Upper lobe of right lung (tissue), 1 donor: ENCODE measurements around the gene SLC24A5. TPM values are rescaled to one million over a fixed set of nuclear protein-coding genes. Genes with fewer than 3 reads are reported as not detected.

Experiments used
- ATAC-seq: fragments of 200-7000 bp; cut with Tn5 transposase; one replicate; pipeline ENCODE4 v1.9.1; 2020; ENCODE audit warnings: mild to moderate bottlenecking, moderate library complexity
- DNase-seq: peaks from one replicate; pipeline ENCODE4 v3.0.0-alpha.2; 2020
- H3K27ac ChIP-seq: fragments of 200-600 bp; one replicate; pipeline ENCODE4 v1.8.0; 2022
- H3K27me3 ChIP-seq: fragments of 200-600 bp; one replicate; pipeline ENCODE4 v1.8.0; 2022; ENCODE audit warnings: mild to moderate bottlenecking
- H3K36me3 ChIP-seq: fragments of 200-600 bp; one replicate; pipeline ENCODE4 v1.8.0; 2022
- H3K4me1 ChIP-seq: fragments of 200-600 bp; one replicate; pipeline ENCODE4 v1.8.0; 2022
- H3K4me3 ChIP-seq: fragments of 200-600 bp; one replicate; pipeline ENCODE4 v1.8.0; 2022; ENCODE audit warnings: mild to moderate bottlenecking
- H3K9me3 ChIP-seq: fragments of 200-600 bp; one replicate; pipeline ENCODE4 v1.8.0; 2022
- CTCF ChIP-seq: fragments of 200-600 bp; IDR thresholded peaks from one replicate; pipeline ENCODE4 v1.8.0; 2022; ENCODE audit warnings: antibody characterized with exemption
- intact Hi-C: fragments of 100-400 bp; cut with DNase I; formaldehyde crosslinking; loops from one replicate; pipeline ENCODE4 v1.11.0; 2022
- total RNA-seq: library from RNA; stranded (reverse); fragmentation: NEBNext Ultra II Directional; extraction: Animal tissue kit (Norgen Biotek cat#: 25700); gene quantifications from one replicate; pipeline ENCODE4 v1.2.1, GENCODE V29; 2021
- donor health status: DM: no; HTN: yes; CAD: no; lungs with severe emphysema.

Gene SLC24A5
- total RNA-seq, 1 donor from 2014 or later: 0.84 TPM

GRCh38 chr15:48149858-48150257 is 29.1 kb downstream of the SLC24A5 start:
- H3K4me3 ChIP-seq: no peak overlapping the region
- peaks cover 5% of the 10 kb centered on the region for H3K36me3 ChIP-seq
- intact Hi-C loops: no loop called here
- H3K27ac ChIP-seq: no peak overlapping the region
- no peaks in the 10 kb centered on the region for H3K27me3 ChIP-seq
- no peaks in the 10 kb centered on the region for H3K4me1 ChIP-seq
- no peaks in the 10 kb centered on the region for H3K9me3 ChIP-seq
- ATAC-seq (no peak), DNase-seq (no peak)
- TF ChIP-seq CTCF: no peak

- TF ChIP-seq CTCF: no peak
- H3K27me3 ChIP-seq: no peaks in the 10 kb centered on the region
- ATAC-seq (no peak), DNase-seq (no peak)
- H3K27ac ChIP-seq: no peak overlapping the region
- H3K4me1 ChIP-seq: no peaks in the 10 kb centered on the region
- no peak overlapping the region for H3K4me3 ChIP-seq
- intact Hi-C loops: no loop called here
- peaks cover 5% of the 10 kb centered on the region for H3K36me3 ChIP-seq
- H3K9me3 ChIP-seq: no peaks in the 10 kb centered on the region
Observed at GRCh38 chr15:48153526-48153925, 32.7 kb downstream of the SLC24A5 start.

GRCh38 chr15:48168616-48169015 is 47.8 kb downstream of the SLC24A5 start:
- no peaks in the 10 kb centered on the region for H3K9me3 ChIP-seq
- no peaks in the 10 kb centered on the region for H3K36me3 ChIP-seq
- H3K4me3 ChIP-seq: no peak overlapping the region
- no peak for TF ChIP-seq CTCF
- no peaks in the 10 kb centered on the region for H3K4me1 ChIP-seq
- intact Hi-C loops: no loop called here
- DNase-seq (no peak), ATAC-seq (no peak)
- H3K27ac ChIP-seq: no peak overlapping the region
- no peaks in the 10 kb centered on the region for H3K27me3 ChIP-seq

GRCh38 chr15:48170981-48171380 is 50.2 kb downstream of the SLC24A5 start:
- no peaks in the 10 kb centered on the region for H3K4me1 ChIP-seq
- intact Hi-C loops: no loop called here
- no peaks in the 10 kb centered on the region for H3K27me3 ChIP-seq
- H3K36me3 ChIP-seq: no peaks in the 10 kb centered on the region
- DNase-seq: no peak
- no peak overlapping the region for H3K27ac ChIP-seq
- ATAC-seq: no peak
- H3K9me3 ChIP-seq: no peaks in the 10 kb centered on the region
- no peak overlapping the region for H3K4me3 ChIP-seq
- no peak for TF ChIP-seq CTCF

- Histone ChIP-seq H3K27ac (no peak overlapping the region), H3K4me1 (peaks cover 6% of the 10 kb centered on the region), H3K4me3 (no peak overlapping the region), H3K9me3 (no peaks in the 10 kb centered on the region), H3K27me3 (peaks cover 4% of the 10 kb centered on the region), H3K36me3 (no peaks in the 10 kb centered on the region)
- intact Hi-C loops: no loop called here
- no peak for TF ChIP-seq CTCF
- DNase-seq (no peak), ATAC-seq (no peak)
Observed at GRCh38 chr15:48175126-48175525, 54.3 kb downstream of the SLC24A5 start.

GRCh38 chr15:48176112-48176511 is 55.3 kb downstream of the SLC24A5 start:
- no peak for ATAC-seq

More at GRCh38 chr15:48176112-48176511, 55.3 kb downstream of the SLC24A5 start:
- H3K4me1 ChIP-seq: peaks cover 6% of the 10 kb centered on the region
- intact Hi-C loops: no loop called here
- no peaks in the 10 kb centered on the region for H3K9me3 ChIP-seq
- peaks cover 4% of the 10 kb centered on the region for H3K27me3 ChIP-seq
- DNase-seq: no peak
- no peak overlapping the region for H3K4me3 ChIP-seq
- no peaks in the 10 kb centered on the region for H3K36me3 ChIP-seq
- H3K27ac ChIP-seq: no peak overlapping the region
- no peak for TF ChIP-seq CTCF
